Right atrium auricular region (tissue), 2 donors: ENCODE data around the gene UBAP2L. TPM values are rescaled to one million over a fixed set of nuclear protein-coding genes. Genes with fewer than 3 reads are reported as not detected.
"Not testable (repeated sequence)": the region's sequence is repeated elsewhere in the genome, so short reads cannot be mapped to it uniquely, and the experiment has no call there.

Experiments
- DNase-seq: peaks from one replicate; pipeline ENCODE4 v3.0.0-alpha.2; 2019; ENCODE audit warnings: low spot score
- H3K27ac ChIP-seq, 2 donors: fragments of 200-600 bp; sonication (generic); 1 replicate in 1 of 2; 2 replicates in 1 of 2; pipeline ENCODE4 v1.5.1; 2016 to 2019
- H3K27me3 ChIP-seq, 2 donors: fragments of 200-600 bp; sonication (generic); one replicate each; pipeline versions ENCODE4 v1.5.1 to v1.6.0; 2017 to 2019
- H3K36me3 ChIP-seq: fragments of 200-600 bp; sonication (generic); one replicate; pipeline ENCODE4 v1.5.1; 2016
- H3K4me1 ChIP-seq, 2 donors: fragments of 200-600 bp; sonication (generic); one replicate each; pipeline versions ENCODE4 v1.5.1 to v1.6.0; 2017 to 2019
- H3K4me3 ChIP-seq, 2 donors: fragments of 200-600 bp; sonication (generic); 1 replicate in 1 of 2; 2 replicates in 1 of 2; pipeline ENCODE4 v1.5.1; 2017 to 2019; ENCODE audit warnings: mild to moderate bottlenecking in 1 of 2, moderate library complexity in 1 of 2
- H3K9me3 ChIP-seq, 2 donors: fragments of 200-600 bp; sonication (generic); one replicate each; pipeline ENCODE4 v1.5.1; 2019
- CTCF ChIP-seq, 2 donors: fragments of 200-600 bp; sonication (generic); IDR thresholded peaks; one replicate each; pipeline ENCODE4 v1.5.1; 2019; ENCODE audit warnings: antibody characterized with exemption in 2 of 2
- total RNA-seq, 2 donors: library from RNA; depleted of rRNA; stranded (reverse); fragments of >200 nt; gene quantifications; one replicate each; pipeline ENCODE4 v1.1.0, GENCODE V29; 2016

The UBAP2L gene
- total RNA-seq, 2 donors from 2014 or later, result 48.9 to 58.6 TPM

GRCh38 chr1:154301582-154301981, 80.8 kb downstream of the UBAP2L start:
- no peaks in the 10 kb centered on the region for H3K27me3 ChIP-seq
- no peak overlapping the region for H3K4me3 ChIP-seq
- no peak for DNase-seq
- TF ChIP-seq CTCF (IDR thresholded peaks at IDR 0.05), result no peak
- no peak overlapping the region for H3K27ac ChIP-seq
- H3K36me3 ChIP-seq, result no peaks in the 10 kb centered on the region
- H3K4me1 ChIP-seq, result no peaks in the 10 kb centered on the region
- H3K9me3 ChIP-seq, result peaks cover 0 to 6% of the 10 kb centered on the region in 2 donors

- no peak for TF ChIP-seq CTCF (IDR thresholded peaks at IDR 0.05)
These were observed 84.0 kb downstream of the UBAP2L start for GRCh38 chr1:154304664-154305337.

GRCh38 chr1:154306151-154306550, 85.4 kb downstream of the UBAP2L start:
- H3K27me3 ChIP-seq, result no peaks in the 10 kb centered on the region
- no peaks in the 10 kb centered on the region for H3K4me1 ChIP-seq
- no peak for TF ChIP-seq CTCF (IDR thresholded peaks at IDR 0.05)
- H3K36me3 ChIP-seq, result no peaks in the 10 kb centered on the region
- no peaks in the 10 kb centered on the region for H3K9me3 ChIP-seq
- no peak overlapping the region for H3K27ac ChIP-seq
- DNase-seq, result no peak
- no peak overlapping the region for H3K4me3 ChIP-seq

More at GRCh38 chr1:154304664-154305337, 84.0 kb downstream of the UBAP2L start:
- Histone ChIP-seq H3K4me3 (no peak overlapping the region), H3K4me1 (no peaks in the 10 kb centered on the region), H3K27me3 (no peaks in the 10 kb centered on the region), H3K36me3 (no peaks in the 10 kb centered on the region), H3K27ac (no peak overlapping the region), H3K9me3 (no peaks in the 10 kb centered on the region)
- no peak for DNase-seq

- not testable (repeated sequence) for DNase-seq, H3K9me3 ChIP-seq, H3K4me1 ChIP-seq, H3K27me3 ChIP-seq, H3K36me3 ChIP-seq, H3K27ac ChIP-seq, H3K4me3 ChIP-seq
These were observed 87.0 kb downstream of the UBAP2L start for GRCh38 chr1:154307670-154308270.

GRCh38 chr1:154309136-154309535, 88.4 kb downstream of the UBAP2L start:
- H3K4me1 ChIP-seq, H3K9me3 ChIP-seq, H3K27me3 ChIP-seq, H3K4me3 ChIP-seq, H3K27ac ChIP-seq, DNase-seq, H3K36me3 ChIP-seq: not testable (repeated sequence)

- not testable (repeated sequence) for H3K9me3 ChIP-seq, H3K27ac ChIP-seq, H3K36me3 ChIP-seq, DNase-seq, H3K4me3 ChIP-seq, H3K27me3 ChIP-seq, H3K4me1 ChIP-seq
These were observed 91.7 kb downstream of the UBAP2L start for GRCh38 chr1:154312229-154313065.

GRCh38 chr1:154313066-154313356, 92.3 kb downstream of the UBAP2L start:
- TF ChIP-seq CTCF (IDR thresholded peaks at IDR 0.05), result no peak
- Histone ChIP-seq H3K4me1 (no peaks in the 10 kb centered on the region), H3K4me3 (no peak overlapping the region), H3K9me3 (no peaks in the 10 kb centered on the region), H3K36me3 (no peaks in the 10 kb centered on the region), H3K27ac (no peak overlapping the region), H3K27me3 (no peaks in the 10 kb centered on the region)
- no peak for DNase-seq

GRCh38 chr1:154314226-154314625, 93.5 kb downstream of the UBAP2L start:
- H3K36me3 ChIP-seq, H3K4me3 ChIP-seq, H3K9me3 ChIP-seq, H3K27ac ChIP-seq, H3K4me1 ChIP-seq, DNase-seq, H3K27me3 ChIP-seq: not testable (repeated sequence)
